HG03575 (cell line): Measurements from ENCODE around the gene STAT5B.
"Not testable (repeated sequence)": the region's sequence is repeated elsewhere in the genome, so short reads cannot be mapped to it uniquely, and the experiment has no call there.

Source experiments
- ATAC-seq: cut with Tn5 transposase; IDR thresholded peaks from one replicate; pipeline ENCODE4 v1.9.1; 2021; ENCODE audit not compliant: unreplicated experiment, insufficient number of reproducible peaks, low FRiP score; ENCODE audit errors: extremely low read depth

STAT5B gene

GRCh38 chr17:42273474-42274252 lies 2.5 kb downstream of the STAT5B start:
- ATAC-seq = no peak

- no peak for ATAC-seq
These were observed 3.9 kb downstream of the STAT5B start for GRCh38 chr17:42272162-42272907.

- no peak for ATAC-seq
These were observed 4.5 kb downstream of the STAT5B start for GRCh38 chr17:42271779-42272035.

GRCh38 chr17:42271006-42271778 lies 5.0 kb downstream of the STAT5B start:
- no peak for ATAC-seq

GRCh38 chr17:42270596-42270995 lies 5.6 kb downstream of the STAT5B start:
- no peak for ATAC-seq

- ATAC-seq = no peak
These were observed 6.0 kb downstream of the STAT5B start for GRCh38 chr17:42270170-42270535.

GRCh38 chr17:42268236-42268635 lies 8.0 kb downstream of the STAT5B start:
- no peak for ATAC-seq

- no peak for ATAC-seq
These were observed 9.0 kb downstream of the STAT5B start for GRCh38 chr17:42266918-42267766.

- ATAC-seq = no peak
These were observed 9.7 kb downstream of the STAT5B start for GRCh38 chr17:42266462-42266861.

GRCh38 chr17:42264366-42264765 lies 11.8 kb downstream of the STAT5B start:
- ATAC-seq = not testable (repeated sequence)

- ATAC-seq = no peak
These were observed 15.9 kb downstream of the STAT5B start for GRCh38 chr17:42260318-42260717.

GRCh38 chr17:42255445-42255844 lies 20.7 kb downstream of the STAT5B start:
- ATAC-seq = no peak

- no peak for ATAC-seq
These were observed 22.6 kb downstream of the STAT5B start for GRCh38 chr17:42253578-42253977.

GRCh38 chr17:42252597-42253550 lies 23.3 kb downstream of the STAT5B start:
- ATAC-seq = no peak

- no peak for ATAC-seq
These were observed 25.1 kb downstream of the STAT5B start for GRCh38 chr17:42251115-42251514.

- ATAC-seq = no peak
These were observed 26.3 kb downstream of the STAT5B start for GRCh38 chr17:42249681-42250446.

- ATAC-seq = no peak
These were observed 27.6 kb downstream of the STAT5B start for GRCh38 chr17:42248351-42249179.
